Effector CD8-positive, alpha-beta T cell (primary cell): ENCODE data around the gene MIS18A.

Experiments
- DNase-seq: peaks from one replicate; lab custom pipeline; 2025; lab: John Stamatoyannopoulos, UW

The MIS18A gene

DNA sequence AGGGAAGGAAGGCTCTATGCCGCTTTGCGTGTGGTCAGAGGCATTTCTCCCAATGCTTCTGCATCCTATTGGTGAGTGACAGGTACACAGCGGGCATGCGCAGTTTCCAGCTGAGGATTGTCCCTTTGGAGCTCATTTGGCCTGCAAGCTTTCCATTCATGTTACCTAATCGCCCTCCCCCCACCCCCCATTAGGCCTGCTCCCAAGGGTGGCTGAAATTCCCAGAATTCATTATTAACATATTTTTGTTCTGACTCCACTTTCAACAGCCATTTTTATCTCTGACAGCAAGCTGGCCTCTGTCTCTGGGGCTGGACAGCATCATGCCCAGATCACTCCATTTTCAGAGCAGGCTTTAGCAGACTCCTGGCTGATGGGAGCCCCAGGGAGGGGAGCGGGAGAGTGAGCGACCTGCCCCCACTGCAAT is 25.6 kb downstream of the MIS18A start:
- DNase-seq, result no peak

GRCh38 chr21:32252136-32252535 is 26.7 kb downstream of the MIS18A start:
- DNase-seq, result no peak

DNA sequence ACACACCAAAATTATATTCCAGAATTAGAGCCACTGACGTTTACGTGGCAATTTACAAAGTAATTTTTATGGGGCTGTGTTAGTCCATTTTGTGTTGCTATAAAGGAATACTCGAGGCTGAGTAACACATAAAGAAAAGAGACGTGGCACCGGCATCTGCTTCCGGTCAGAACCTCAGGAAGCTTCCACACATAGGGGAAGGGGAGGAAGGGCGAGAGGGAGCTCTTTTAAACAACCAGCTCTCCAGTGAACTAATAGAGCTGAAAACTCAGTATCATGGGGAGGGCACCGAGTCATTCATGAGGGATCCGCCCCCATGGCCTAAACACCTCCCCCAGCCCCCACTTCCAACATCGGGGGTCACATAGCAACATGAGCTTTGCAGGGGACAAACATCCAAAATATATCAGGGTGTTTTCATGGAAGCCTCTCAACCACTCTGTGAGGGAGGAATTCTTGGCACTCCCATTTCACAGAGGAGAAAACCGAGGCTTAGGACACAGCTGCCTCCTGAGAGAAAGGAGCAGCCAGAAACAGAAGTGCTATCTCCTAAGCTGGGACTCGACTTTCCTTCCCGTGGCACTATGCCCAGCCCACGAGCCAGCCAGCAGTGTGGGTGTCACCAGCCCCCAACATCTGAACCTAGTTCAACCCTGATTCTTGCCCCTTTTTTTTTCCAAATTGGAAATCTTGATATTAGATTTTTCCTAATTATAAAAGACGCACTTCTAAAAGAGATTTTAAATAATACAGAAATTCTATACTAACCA is 29.2 kb downstream of the MIS18A start:
- DNase-seq, result no peak

DNA sequence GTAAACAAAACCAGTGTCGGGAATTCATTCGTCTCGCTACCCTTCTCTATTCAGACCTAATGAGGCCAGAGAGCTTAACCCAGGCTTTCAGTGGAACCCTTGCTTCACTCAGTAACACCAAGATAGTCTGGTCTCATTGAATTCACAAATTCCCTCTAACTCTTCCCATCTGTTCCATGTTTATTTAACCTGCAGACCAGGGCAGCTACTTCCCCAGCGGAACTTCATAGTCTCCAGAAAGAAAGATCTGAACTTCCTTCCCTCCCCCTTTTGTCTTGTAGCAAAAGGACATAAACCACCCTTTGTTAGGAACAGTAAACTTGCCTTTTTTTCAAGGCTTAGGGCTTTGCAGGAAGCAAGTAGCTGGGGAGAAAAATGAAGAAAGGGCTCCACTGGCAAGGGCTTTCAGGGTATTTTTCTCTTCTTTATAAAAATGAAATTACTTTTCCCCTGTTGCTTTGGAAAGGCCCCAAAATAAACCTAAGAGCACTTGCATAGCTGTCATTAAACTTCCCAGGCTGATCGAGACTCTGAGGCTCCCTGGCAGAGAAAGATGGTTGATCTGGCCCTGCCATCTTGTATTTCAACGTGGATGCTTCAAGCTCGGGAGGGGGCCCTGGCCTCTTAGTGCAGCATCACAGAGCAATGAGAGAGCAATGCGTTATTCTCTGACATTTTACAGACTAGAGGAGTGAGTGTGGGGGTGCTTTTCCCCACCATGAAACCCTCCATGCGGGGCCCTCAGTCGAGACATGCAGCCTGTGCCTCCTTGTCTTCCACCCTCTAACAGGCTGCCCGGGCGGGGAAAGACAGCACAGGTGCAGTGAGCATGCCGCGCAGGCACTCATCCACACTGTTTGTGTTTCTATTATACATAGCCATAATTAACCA is 30.0 kb downstream of the MIS18A start:
- no peak for DNase-seq

- DNase-seq, result no peak
Measured at GRCh38 chr21:32246571-32247140, 32.2 kb downstream of the MIS18A start.

- DNase-seq, result no peak
Measured at GRCh38 chr21:32245971-32246370, 32.9 kb downstream of the MIS18A start.

DNA sequence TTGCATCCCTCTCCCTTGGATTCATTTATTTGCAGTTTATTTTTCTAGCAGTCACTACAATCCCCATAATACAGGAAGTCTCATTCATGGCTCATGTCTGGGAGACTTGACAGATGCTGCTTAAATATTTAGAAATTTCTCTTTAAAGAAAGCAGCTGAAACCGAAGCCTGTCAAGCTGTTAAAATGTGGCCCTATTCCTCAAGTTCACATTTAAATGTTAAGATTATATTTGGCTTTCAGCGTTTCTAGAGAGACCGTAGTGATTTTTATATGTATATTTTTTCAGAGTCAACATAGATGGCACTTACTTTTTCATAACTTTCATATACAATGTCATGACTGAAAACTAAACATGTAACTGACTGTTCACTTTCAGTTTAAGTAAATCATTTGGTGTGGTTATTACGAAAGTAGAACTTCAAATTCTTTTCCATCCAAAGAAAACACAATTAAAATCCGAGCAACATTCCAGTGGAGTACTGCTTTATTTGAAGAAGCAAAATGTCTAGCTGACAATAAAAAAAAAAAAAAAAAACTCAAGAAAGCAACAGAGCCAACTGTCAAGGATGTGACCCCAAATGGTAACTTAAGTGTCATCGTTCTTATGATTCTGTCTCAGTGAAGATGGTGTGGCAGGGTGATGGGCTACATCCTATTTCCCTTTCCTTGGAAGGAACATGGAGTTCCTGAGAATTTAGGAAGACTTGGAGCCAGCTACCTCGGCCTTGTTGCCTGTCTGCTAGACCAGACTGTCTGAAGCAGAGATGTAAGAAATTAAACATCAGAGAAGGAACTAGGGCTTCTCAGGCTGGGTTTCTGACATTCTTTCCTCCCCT is 37.8 kb downstream of the MIS18A start:
- DNase-seq, result no peak

GRCh38 chr21:32239551-32239950 is 39.3 kb downstream of the MIS18A start:
- no peak for DNase-seq

- no peak for DNase-seq
Measured at GRCh38 chr21:32238063-32238462, 40.8 kb downstream of the MIS18A start.

- DNase-seq, result no peak
Measured at GRCh38 chr21:32237021-32237420, 41.8 kb downstream of the MIS18A start.

DNA sequence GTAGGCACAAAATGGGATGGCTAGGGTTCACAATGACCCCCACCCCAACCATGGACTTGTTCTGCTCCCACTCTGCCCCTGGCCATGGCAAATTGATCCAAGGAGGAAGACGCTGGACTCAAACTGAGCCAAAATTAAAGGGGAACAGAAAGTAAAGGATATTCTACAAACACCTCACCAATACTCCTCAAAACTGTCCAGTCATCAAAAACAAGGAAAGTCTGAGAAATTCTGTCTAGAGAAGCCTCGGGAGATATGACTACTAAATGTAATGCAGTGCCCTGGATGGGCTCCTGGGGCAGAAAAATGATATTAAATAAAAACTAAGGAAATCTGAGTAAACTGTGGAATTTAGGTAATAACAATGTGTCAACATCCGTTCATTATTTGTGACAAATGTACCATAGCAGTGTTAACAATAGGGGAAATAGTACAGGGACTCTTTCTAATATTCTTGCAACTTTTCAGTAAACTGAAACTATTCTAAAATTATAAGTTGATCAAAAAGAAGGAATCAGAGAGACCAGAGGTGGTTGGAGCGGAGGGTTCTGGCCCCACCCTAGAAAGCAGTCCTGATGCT is 45.0 kb downstream of the MIS18A start:
- DNase-seq, result no peak

- DNase-seq, result no peak
Measured at GRCh38 chr21:32233055-32233546, 45.7 kb downstream of the MIS18A start.

- DNase-seq, result no peak
Measured at GRCh38 chr21:32226444-32226843, 52.4 kb downstream of the MIS18A start.
